Adrenal gland (tissue), 12 donors: Measurements from ENCODE around the gene TSPEAR. TPM values are rescaled to one million over a fixed set of nuclear protein-coding genes. Genes with fewer than 3 reads are reported as not detected.

Source experiments
- DNase-seq, 7 donors: peaks; one replicate each; pipeline ENCODE4 v3.0.0-alpha.2; 2019 to 2020
- H3K27ac ChIP-seq, 5 donors: fragments of 200-600 bp; sonication (generic) in 4 of 5; 1 replicate in 3 of 5; 2 replicates in 2 of 5; pipeline versions ENCODE4 v1.5.1 to v1.8.0; 2016 to 2020; ENCODE audit warnings: mild to moderate bottlenecking in 1 of 5
- H3K27me3 ChIP-seq: fragments of 200-600 bp; 2 replicates; pipeline ENCODE4 v1.8.0; 2021
- H3K36me3 ChIP-seq, 2 donors: fragments of 200-600 bp; replicated peaks in 1 of 2; 1 replicate in 1 of 2; 2 replicates in 1 of 2; pipeline versions ENCODE4 v1.5.1 to v1.8.0; 2018 to 2022
- H3K4me1 ChIP-seq, 2 donors: fragments of 200-600 bp; replicated peaks in 1 of 2; 1 replicate in 1 of 2; 2 replicates in 1 of 2; pipeline versions ENCODE4 v1.5.1 to v1.8.0; 2018 to 2021
- H3K4me3 ChIP-seq, 4 donors: fragments of 200-600 bp; sonication (generic) in 3 of 4; one replicate each; pipeline ENCODE4 v1.5.1; 2016 to 2018
- H3K9me3 ChIP-seq, 3 donors: fragments of 200-600 bp; sonication (generic) in 1 of 3; replicated peaks in 1 of 3; 1 replicate in 2 of 3; 2 replicates in 1 of 3; pipeline versions ENCODE4 v1.5.1 to v1.8.0; 2016 to 2021
- CTCF ChIP-seq, 6 experiments: fragments of 450-650 bp in 4 of 6; fragments of 200-600 bp in 2 of 6; sonication (generic) in 1 of 6; IDR thresholded peaks; 1 replicate in 5 of 6; 2 replicates in 1 of 6; pipeline versions ENCODE4 v1.5.1 to v1.8.0; 2016 to 2021; ENCODE audit warnings: antibody characterized with exemption in 6 of 6, mild to moderate bottlenecking in 2 of 6, moderate library complexity in 1 of 6
- POLR2A ChIP-seq, 2 donors: fragments of 450-650 bp; IDR thresholded peaks; one replicate each; pipeline ENCODE4 v1.6.1; 2017; ENCODE audit warnings: antibody characterized with exemption in 2 of 2, mild to moderate bottlenecking in 2 of 2, moderate library complexity in 1 of 2
- WGBS, 4 donors: extraction: QIAGEN DNeasy Blood & Tissue Kit in 2 of 4; methylation state at CpG; one replicate each; pipeline versions ENCODE4 v1.1.5 to v1.1.7; 2013 to 2017; 5-methylcytosine and 5-hydroxymethylcytosine counted together
- intact Hi-C, 2 donors: fragments of 100-400 bp; cut with DNase I; formaldehyde crosslinking; loops; one replicate each; pipeline versions ENCODE4 v1.14.1 to v1.15.0; 2022 to 2023
- polyA plus RNA-seq, 3 donors: library from polyadenylated mRNA; stranded (reverse); fragments of 200-250 nt in 2 of 3; fragments of 350-450 nt in 1 of 3; fragmentation: Illumina TruSeq in 1 of 3; extraction: RNeasy Lipid Tissue Mini Kit (QIAGEN cat#74804) in 1 of 3; gene quantifications; one replicate each; pipeline ENCODE4 v1.2.3, GENCODE V29; 2013 to 2014
- total RNA-seq, 9 donors: library from RNA; depleted of rRNA in 4 of 9; stranded (reverse); fragments of >200 nt in 4 of 9; fragments of 120-200 nt in 1 of 9; fragmentation: NEBNext Ultra II Directional in 1 of 9; extraction: Animal tissue kit (Norgen Biotek cat#: 25700) in 1 of 9; gene quantifications; one replicate each; pipeline versions ENCODE4 v1.1.0 to v1.2.4, GENCODE V29; 2013 to 2023
- donor health status: healthy with polysubstance abuse.
- donor health status: Bipolar disorder and iron deficiency.
- donor health status: DM: yes; HTN: yes; CAD: no.
- donor health status: DM: no; HTN: no; CAD: no.
- donor health status: DM: no; HTN: no; CAD: no.
- donor health status: DM: yes; HTN: yes; CAD: no.

TSPEAR gene
- total and polyA plus RNA-seq, 12 donors = not detected

- no peak for TF ChIP-seq POLR2A (IDR thresholded peaks at IDR 0.05)
- no peak for TF ChIP-seq CTCF (IDR thresholded peaks at IDR 0.05)
- no peaks in the 10 kb centered on the region for H3K9me3 ChIP-seq
- 88 to 93% (median 91%) methylated on average over 18 to 19 of the region's 19 CpGs for WGBS, 4 donors
- no peak overlapping the region for H3K4me3 ChIP-seq
- no peak overlapping the region for H3K27ac ChIP-seq
- H3K27me3 ChIP-seq = no peaks in the 10 kb centered on the region
- intact Hi-C loops = no loop called here
- no peaks in the 10 kb centered on the region for H3K4me1 ChIP-seq
- no peak for DNase-seq
- no peaks in the 10 kb centered on the region for H3K36me3 ChIP-seq
These were observed 237.3 kb downstream of the TSPEAR start for GRCh38 chr21:44473915-44474555.

GRCh38 chr21:44471996-44472395 is 239.4 kb downstream of the TSPEAR start:
- H3K27ac ChIP-seq = no peak overlapping the region
- 68 to 86% (median 82%) methylated on average over 6 of the region's 6 CpGs for WGBS, 4 donors
- H3K4me3 ChIP-seq = no peak overlapping the region
- intact Hi-C loops = no loop called here
- no peaks in the 10 kb centered on the region for H3K36me3 ChIP-seq
- no peak for DNase-seq
- H3K4me1 ChIP-seq = no peaks in the 10 kb centered on the region
- no peaks in the 10 kb centered on the region for H3K27me3 ChIP-seq
- H3K9me3 ChIP-seq = no peaks in the 10 kb centered on the region
- no peak for TF ChIP-seq CTCF (IDR thresholded peaks at IDR 0.05)
- TF ChIP-seq POLR2A (IDR thresholded peaks at IDR 0.05) = no peak

GRCh38 chr21:44471341-44471740 is 240.0 kb downstream of the TSPEAR start:
- intact Hi-C loops = no loop called here
- Histone ChIP-seq H3K9me3 (no peaks in the 10 kb centered on the region), H3K4me3 (no peak overlapping the region), H3K36me3 (no peaks in the 10 kb centered on the region), H3K27me3 (no peaks in the 10 kb centered on the region), H3K27ac (no peak overlapping the region), H3K4me1 (no peaks in the 10 kb centered on the region)
- TF ChIP-seq POLR2A (IDR thresholded peaks at IDR 0.05) (no peak), CTCF (IDR thresholded peaks at IDR 0.05) (no peak)
- DNase-seq = no peak

GRCh38 chr21:44467859-44468195 is 243.5 kb downstream of the TSPEAR start:
- H3K36me3 ChIP-seq = no peaks in the 10 kb centered on the region
- H3K9me3 ChIP-seq = no peaks in the 10 kb centered on the region
- WGBS, 4 donors = 93 to 96% (median 94%) methylated on average over 9 to 15 of the region's 15 CpGs; no CpG with 5 or more reads in 1 of the 4 donors
- H3K4me3 ChIP-seq = no peak overlapping the region
- no peaks in the 10 kb centered on the region for H3K4me1 ChIP-seq
- no peak for TF ChIP-seq CTCF (IDR thresholded peaks at IDR 0.05)
- TF ChIP-seq POLR2A (IDR thresholded peaks at IDR 0.05) = no peak
- no peak for DNase-seq
- H3K27ac ChIP-seq = no peak overlapping the region
- intact Hi-C loops = loop anchor here in 1 of 2 donors (10.0 kb wide), 1 partner anchor 143 kb away; no protein-coding TSS in a partner anchor
- no peaks in the 10 kb centered on the region for H3K27me3 ChIP-seq
